ENCODE results near the gene GATB.
A peak's percentile ranks its signal among the peaks of the same experiment; 100 is the strongest.

Gene GATB

DNA sequence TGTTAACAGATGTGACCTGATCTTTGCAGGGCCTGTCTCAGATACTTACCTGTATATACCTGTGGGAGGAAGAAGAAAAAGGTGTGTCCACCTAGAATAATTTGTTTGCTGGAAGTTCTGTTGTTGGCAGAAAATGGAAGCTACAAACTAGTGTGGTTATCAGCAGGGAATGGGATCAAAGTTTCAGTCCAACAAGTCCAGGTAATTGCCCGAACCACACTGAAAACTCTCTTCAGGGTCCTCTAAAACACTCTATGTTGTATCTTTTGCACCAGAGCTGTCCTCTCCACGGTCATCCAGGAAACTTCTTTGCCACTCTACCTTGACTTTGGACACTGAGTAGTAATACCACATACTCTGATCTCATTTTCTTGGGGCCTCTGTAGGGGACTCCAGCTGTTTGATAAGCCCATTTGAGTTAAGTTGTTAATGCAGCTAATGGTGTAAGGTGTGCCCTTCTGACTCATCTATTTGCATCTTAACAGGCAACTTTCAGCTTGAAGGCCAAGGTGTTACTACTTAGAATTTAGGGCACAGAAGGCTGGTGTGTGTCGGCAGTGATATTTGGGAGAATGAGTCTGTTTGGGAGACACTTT is 38.7 kb upstream of the GATB start:
- Histone ChIP-seq H3K4me1 (ENCODE audit: insufficient read depth, low read length) (peaks cover 12% of the 10 kb centered on the region; the same call in 1 of the 2 replicates), H3K9me3 (ENCODE audit: insufficient read depth, low read depth, low read length) (no peaks in the 10 kb centered on the region), H3K27me3 (ENCODE audit: insufficient read depth, low read length) (no peaks in the 10 kb centered on the region), H3K27ac (ENCODE audit: low read length) (no peak overlapping the region), H3K36me3 (ENCODE audit: insufficient read depth, low read depth, low read length) (no peaks in the 10 kb centered on the region), H3K4me3 (ENCODE audit: low read length) (no peak overlapping the region), H3K9ac (ENCODE audit: low read depth, low read length) (no peak overlapping the region)

DNA sequence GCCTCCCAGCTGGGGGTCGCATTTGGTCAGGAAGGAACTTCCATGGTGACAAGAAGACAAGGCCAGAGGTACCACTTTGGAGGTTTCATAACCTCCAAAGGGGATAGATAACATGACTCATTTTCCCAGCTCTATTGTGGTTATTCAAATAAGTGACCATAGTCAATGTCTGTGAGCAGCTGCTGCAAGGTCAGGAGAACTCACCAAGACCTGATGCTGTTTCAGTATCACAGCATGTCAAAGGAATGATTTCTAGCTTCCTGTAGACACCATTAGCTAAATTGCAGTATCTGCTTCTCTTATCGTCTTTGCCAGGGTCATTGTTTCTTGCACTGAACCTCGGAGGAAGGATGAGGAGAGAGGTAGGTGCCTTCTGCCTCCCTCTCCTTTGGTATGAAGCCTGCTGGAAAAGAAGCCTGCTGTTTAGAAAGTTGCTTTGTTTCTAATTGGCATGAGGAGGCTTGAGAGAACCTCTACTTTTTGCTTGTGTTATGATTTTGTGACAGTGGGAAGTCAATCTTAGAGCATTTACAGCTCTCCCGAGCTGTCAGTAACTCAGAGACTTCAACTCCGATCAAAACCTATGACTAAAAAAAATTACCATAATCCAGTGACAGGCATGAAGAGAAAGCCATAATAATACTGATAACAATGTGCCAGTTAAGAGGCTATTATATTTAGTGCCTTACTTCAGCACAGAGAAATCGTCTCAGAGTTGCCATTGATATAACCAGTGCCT is 38.0 kb upstream of the GATB start:
- Histone ChIP-seq H3K4me3 (ENCODE audit: low read length) (no peak overlapping the region), H3K27ac (ENCODE audit: low read length) (no peak overlapping the region), H3K36me3 (ENCODE audit: insufficient read depth, low read depth, low read length) (no peaks in the 10 kb centered on the region), H3K27me3 (ENCODE audit: insufficient read depth, low read length) (no peaks in the 10 kb centered on the region), H3K4me1 (ENCODE audit: insufficient read depth, low read length) (peaks cover 12% of the 10 kb centered on the region; the same call in 1 of the 2 replicates), H3K9ac (ENCODE audit: low read depth, low read length) (no peak overlapping the region), H3K9me3 (ENCODE audit: insufficient read depth, low read depth, low read length) (no peaks in the 10 kb centered on the region)

DNA sequence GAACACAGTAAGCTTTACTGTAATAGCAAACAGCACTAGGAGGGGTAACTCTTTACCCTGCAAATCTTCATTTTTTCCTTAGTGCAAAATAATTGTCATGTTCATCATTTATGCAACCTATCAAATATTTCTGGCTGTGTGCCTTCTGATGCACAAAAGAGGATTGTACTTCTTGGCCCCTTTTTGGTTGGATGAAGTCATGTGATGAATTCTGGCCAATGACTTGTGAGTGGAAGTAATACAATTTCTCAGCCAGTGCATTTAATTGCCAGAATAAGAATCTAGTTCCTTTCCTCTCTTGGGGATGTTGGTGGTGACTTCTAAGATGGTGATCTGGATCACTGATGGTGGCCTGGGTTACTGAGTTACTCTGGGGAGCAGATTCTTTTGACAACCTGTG is 37.0 kb upstream of the GATB start:
- Histone ChIP-seq H3K9me3 (ENCODE audit: insufficient read depth, low read depth, low read length) (no peaks in the 10 kb centered on the region), H3K9ac (ENCODE audit: low read depth, low read length) (no peak overlapping the region), H3K4me1 (ENCODE audit: insufficient read depth, low read length) (peaks cover 12% of the 10 kb centered on the region; the same call in 1 of the 2 replicates), H3K27me3 (ENCODE audit: insufficient read depth, low read length) (no peaks in the 10 kb centered on the region), H3K27ac (ENCODE audit: low read length) (no peak overlapping the region), H3K4me3 (ENCODE audit: low read length) (no peak overlapping the region), H3K36me3 (ENCODE audit: insufficient read depth, low read depth, low read length) (no peaks in the 10 kb centered on the region)

DNA sequence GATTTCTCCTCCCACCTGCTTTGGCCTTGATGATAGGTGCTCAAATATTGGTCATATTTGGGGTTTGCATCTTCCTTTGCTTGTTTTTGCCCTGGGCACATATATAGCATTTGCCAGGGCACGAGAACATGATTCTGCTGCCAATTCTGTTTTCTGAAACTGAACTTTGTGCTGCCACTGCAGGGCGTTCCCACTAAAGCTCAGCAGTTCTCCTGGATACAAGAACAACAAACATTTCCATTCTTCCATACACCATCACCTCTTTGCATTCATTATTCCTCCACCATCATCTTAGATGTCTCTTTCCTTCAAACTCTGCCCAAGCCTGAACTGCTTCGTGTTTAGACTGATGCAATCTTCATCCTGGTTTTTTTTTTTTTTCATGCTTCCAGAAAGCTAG is 36.3 kb upstream of the GATB start:
- Histone ChIP-seq H3K9me3 (ENCODE audit: insufficient read depth, low read depth, low read length) (no peaks in the 10 kb centered on the region), H3K36me3 (ENCODE audit: insufficient read depth, low read depth, low read length) (no peaks in the 10 kb centered on the region), H3K4me1 (ENCODE audit: insufficient read depth, low read length) (peaks cover 12% of the 10 kb centered on the region; the same call in 1 of the 2 replicates), H3K4me3 (ENCODE audit: low read length) (no peak overlapping the region), H3K9ac (ENCODE audit: low read depth, low read length) (no peak overlapping the region), H3K27me3 (ENCODE audit: insufficient read depth, low read length) (no peaks in the 10 kb centered on the region), H3K27ac (ENCODE audit: low read length) (no peak overlapping the region)

DNA sequence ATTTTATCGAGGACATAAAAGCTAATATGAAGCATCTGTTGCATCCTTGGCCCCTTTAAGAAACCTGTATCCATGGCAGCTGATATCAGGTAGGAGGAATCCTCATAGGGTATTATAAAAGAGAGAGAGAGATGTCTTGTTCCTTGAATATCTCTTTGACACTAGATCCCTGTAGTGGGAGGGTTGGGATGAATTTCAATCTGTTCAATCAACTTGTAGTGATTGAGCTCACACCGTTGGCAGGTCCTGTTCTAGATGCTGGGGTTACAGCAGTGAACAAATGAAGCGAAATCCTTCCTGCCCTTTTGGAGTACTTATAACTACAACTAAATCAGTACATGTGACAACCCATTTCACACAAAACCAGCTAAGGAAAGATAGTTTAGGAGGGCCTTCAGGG is 35.3 kb upstream of the GATB start:
- Histone ChIP-seq H3K27ac (ENCODE audit: low read length) (no peak overlapping the region), H3K9ac (ENCODE audit: low read depth, low read length) (no peak overlapping the region), H3K9me3 (ENCODE audit: insufficient read depth, low read depth, low read length) (no peaks in the 10 kb centered on the region), H3K27me3 (ENCODE audit: insufficient read depth, low read length) (no peaks in the 10 kb centered on the region), H3K4me1 (ENCODE audit: insufficient read depth, low read length) (peaks cover 12% of the 10 kb centered on the region; the same call in 1 of the 2 replicates), H3K4me3 (ENCODE audit: low read length) (no peak overlapping the region), H3K36me3 (ENCODE audit: insufficient read depth, low read depth, low read length) (no peaks in the 10 kb centered on the region)

DNA sequence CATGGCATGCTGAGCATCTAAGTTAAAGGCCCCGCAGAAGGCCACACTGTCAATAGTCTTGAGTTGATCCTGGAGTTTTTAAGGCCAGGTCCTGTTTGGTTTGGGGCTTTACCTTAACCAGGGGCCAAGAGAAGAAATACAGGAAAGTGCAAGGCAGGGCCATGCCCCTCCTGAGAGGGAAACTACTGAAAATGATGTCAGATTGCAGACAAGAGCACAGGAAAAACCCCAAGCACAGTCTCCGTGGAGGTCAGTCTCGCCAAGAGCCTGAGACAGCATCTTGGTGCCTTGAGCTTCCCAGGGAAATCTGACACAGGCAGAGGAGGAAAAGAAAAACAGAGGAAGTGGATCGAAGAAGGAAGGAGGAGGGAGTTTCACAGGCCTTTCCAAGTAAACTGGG is 32.2 kb upstream of the GATB start:
- Histone ChIP-seq H3K9ac (ENCODE audit: low read depth, low read length) (no peak overlapping the region), H3K27me3 (ENCODE audit: insufficient read depth, low read length) (peaks cover 10% of the 10 kb centered on the region; the same call in 1 of the 2 replicates), H3K27ac (ENCODE audit: low read length) (no peak overlapping the region), H3K9me3 (ENCODE audit: insufficient read depth, low read depth, low read length) (no peaks in the 10 kb centered on the region), H3K36me3 (ENCODE audit: insufficient read depth, low read depth, low read length) (no peaks in the 10 kb centered on the region), H3K4me3 (ENCODE audit: low read length) (no peak overlapping the region), H3K4me1 (ENCODE audit: insufficient read depth, low read length) (peaks cover 13% of the 10 kb centered on the region; the same call in 1 of the 2 replicates)

DNA sequence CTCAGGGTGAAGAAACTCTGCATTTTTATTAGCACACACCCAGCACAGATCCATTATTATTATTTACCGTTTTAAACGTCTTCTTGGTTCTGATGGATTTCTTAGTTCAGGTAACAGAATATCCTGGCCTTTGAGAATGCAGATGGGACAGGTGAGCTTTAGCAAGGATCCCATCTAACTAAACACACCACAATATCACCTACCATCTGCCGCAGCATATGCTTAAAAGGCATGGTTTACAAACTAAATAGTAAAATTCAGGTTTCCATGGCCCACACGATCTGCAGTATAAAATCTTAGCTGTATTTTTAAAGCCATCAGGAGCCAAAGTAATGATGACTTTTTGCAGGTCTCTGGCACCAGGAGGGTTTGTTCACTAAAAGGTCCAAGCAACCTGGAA is 31.7 kb upstream of the GATB start:
- H3K27me3 ChIP-seq (ENCODE audit: insufficient read depth, low read length): peaks cover 14% of the 10 kb centered on the region
- no peaks in the 10 kb centered on the region for H3K36me3 ChIP-seq (ENCODE audit: insufficient read depth, low read depth, low read length)
- peaks cover 13% of the 10 kb centered on the region; the same call in 1 of the 2 replicates for H3K4me1 ChIP-seq (ENCODE audit: insufficient read depth, low read length)
- H3K9ac ChIP-seq (ENCODE audit: low read depth, low read length): no peak overlapping the region
- H3K9me3 ChIP-seq (ENCODE audit: insufficient read depth, low read depth, low read length): no peaks in the 10 kb centered on the region
- H3K4me3 ChIP-seq (ENCODE audit: low read length): no peak overlapping the region
- no peak overlapping the region for H3K27ac ChIP-seq (ENCODE audit: low read length)

DNA sequence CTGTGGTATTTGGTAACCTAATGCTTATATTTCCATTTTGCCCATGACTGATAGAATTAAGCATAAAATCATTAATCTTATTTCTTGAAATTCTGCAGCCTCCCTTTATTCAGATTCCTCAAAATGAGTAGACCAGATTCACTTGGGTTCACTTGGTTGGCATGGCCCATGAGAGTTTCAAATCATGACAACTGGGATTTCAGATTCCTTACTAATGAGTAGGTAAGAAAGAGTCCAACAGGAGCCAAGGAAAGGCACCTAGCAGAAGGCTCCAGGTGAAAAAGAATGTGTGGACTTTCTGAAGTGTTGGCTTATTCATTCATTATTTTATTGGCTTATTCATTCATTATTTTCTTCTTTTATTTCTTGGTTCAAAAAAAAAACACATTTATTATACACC is 27.2 kb upstream of the GATB start:
- Histone ChIP-seq H3K27me3 (ENCODE audit: insufficient read depth, low read length) (peaks cover 15% of the 10 kb centered on the region), H3K36me3 (ENCODE audit: insufficient read depth, low read depth, low read length) (no peaks in the 10 kb centered on the region), H3K4me1 (ENCODE audit: insufficient read depth, low read length) (peaks cover 32% of the 10 kb centered on the region), H3K9me3 (ENCODE audit: insufficient read depth, low read depth, low read length) (no peaks in the 10 kb centered on the region), H3K27ac (ENCODE audit: low read length) (no peak overlapping the region), H3K4me3 (ENCODE audit: low read length) (no peak overlapping the region), H3K9ac (ENCODE audit: low read depth, low read length) (no peak overlapping the region)

DNA sequence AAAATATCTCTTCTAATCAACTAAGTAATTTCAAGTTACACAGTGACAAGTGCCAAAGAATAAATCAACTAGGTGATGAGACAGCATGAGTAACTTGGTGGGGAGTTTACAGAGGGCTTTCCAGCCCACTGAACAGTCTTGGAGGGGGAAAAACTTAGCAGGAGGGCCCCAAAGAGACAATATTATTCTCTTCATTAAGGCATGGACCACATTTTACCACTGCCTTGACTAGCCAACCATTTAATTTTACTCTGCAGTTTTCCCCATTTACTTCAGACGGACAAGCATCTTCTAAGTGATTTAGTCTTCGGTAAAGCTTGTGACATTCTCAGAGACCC is 25.3 kb upstream of the GATB start:
- H3K36me3 ChIP-seq (ENCODE audit: insufficient read depth, low read depth, low read length): no peaks in the 10 kb centered on the region
- H3K4me3 ChIP-seq (ENCODE audit: low read length): peak overlapping the region; percentile 3; the same call in 1 of the 2 replicates
- peaks cover 15% of the 10 kb centered on the region for H3K27me3 ChIP-seq (ENCODE audit: insufficient read depth, low read length)
- no peaks in the 10 kb centered on the region for H3K9me3 ChIP-seq (ENCODE audit: insufficient read depth, low read depth, low read length)
- peaks cover 32% of the 10 kb centered on the region for H3K4me1 ChIP-seq (ENCODE audit: insufficient read depth, low read length)
- H3K9ac ChIP-seq (ENCODE audit: low read depth, low read length): no peak overlapping the region; the same call in 1 of the 2 replicates
- no peak overlapping the region for H3K27ac ChIP-seq (ENCODE audit: low read length)

DNA sequence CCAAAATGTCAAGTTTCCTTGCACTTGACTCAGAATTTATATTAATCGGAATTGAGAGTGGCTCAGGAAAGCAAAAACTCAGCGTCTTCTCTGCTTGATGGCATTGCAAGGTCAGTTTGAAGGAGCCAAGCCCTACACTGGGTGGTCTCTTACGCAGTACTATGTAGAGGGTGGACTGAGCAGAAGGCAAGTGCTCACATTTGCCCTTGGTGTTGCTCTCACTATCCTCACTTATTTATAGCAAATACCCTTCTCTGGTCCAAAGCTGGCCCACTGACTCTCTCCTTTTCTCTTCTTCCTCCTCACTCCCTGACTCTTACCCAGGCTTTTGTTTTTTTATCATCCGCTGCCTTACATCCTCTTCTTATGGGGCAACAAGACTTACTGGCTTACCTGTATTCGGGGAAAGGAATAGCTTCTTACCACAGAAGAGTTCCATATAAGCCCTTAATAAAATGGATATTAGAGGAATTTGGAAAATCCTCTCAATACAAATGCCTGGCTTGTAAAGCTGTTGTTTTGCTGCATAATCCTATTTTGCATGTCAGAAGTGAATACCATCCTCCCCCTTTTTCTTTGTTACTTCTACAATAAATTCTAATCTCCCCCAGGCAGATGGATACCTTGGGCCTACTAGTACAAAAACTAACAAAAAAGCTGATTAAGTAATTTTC is 24.8 kb upstream of the GATB start:
- Histone ChIP-seq H3K4me3 (ENCODE audit: low read length) (peak overlapping the region; percentile 3; the same call in 1 of the 2 replicates), H3K36me3 (ENCODE audit: insufficient read depth, low read depth, low read length) (no peaks in the 10 kb centered on the region), H3K27ac (ENCODE audit: low read length) (peak overlapping the region; percentile 19), H3K9ac (ENCODE audit: low read depth, low read length) (peak overlapping the region; percentile 26), H3K9me3 (ENCODE audit: insufficient read depth, low read depth, low read length) (no peaks in the 10 kb centered on the region), H3K4me1 (ENCODE audit: insufficient read depth, low read length) (peaks cover 32% of the 10 kb centered on the region), H3K27me3 (ENCODE audit: insufficient read depth, low read length) (peaks cover 13% of the 10 kb centered on the region)

DNA sequence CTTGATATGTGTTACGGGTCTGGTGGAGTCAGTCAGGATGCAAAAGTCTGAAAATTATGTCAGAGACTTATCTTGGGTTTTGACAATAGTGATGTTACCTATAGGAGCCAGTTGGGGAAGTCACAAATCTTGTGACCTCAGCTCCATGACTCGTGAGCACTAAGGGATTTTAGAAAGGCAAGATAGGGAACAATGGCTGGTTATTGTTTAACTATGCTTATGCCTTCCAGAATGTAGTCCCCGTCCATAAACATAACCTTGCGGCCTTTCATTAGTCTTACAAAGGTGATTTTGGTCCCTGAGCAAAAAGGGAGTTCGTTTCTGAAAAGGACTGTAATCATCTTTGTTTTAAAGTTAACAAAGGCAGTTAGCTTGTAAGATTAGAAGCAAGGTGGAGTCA is 23.9 kb upstream of the GATB start:
- peaks cover 7% of the 10 kb centered on the region for H3K27me3 ChIP-seq (ENCODE audit: insufficient read depth, low read length)
- peaks cover 31% of the 10 kb centered on the region for H3K4me1 ChIP-seq (ENCODE audit: insufficient read depth, low read length)
- no peak overlapping the region for H3K4me3 ChIP-seq (ENCODE audit: low read length)
- H3K9me3 ChIP-seq (ENCODE audit: insufficient read depth, low read depth, low read length): no peaks in the 10 kb centered on the region
- no peaks in the 10 kb centered on the region for H3K36me3 ChIP-seq (ENCODE audit: insufficient read depth, low read depth, low read length)
- peak overlapping the region; percentile 19 for H3K27ac ChIP-seq (ENCODE audit: low read length)
- H3K9ac ChIP-seq (ENCODE audit: low read depth, low read length): no peak overlapping the region

DNA sequence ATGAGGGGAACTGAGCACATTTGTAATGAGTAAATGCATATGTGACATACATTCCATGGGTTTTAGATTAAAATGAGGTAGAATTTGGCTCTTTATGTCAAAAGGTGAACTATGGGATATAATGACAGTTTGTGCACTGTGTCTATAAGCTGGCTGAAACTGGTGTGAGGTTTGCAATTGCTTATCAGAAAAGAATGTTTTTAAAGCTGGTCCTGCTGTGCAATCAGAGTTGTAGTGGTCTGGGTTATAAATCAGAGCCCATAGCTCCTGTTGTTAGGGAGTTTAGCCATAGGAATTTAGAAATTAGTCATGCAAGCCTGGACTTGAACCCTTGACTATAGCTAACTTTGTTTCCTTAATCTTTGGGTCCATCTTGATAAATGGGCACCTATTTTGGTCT is 23.1 kb upstream of the GATB start:
- H3K9me3 ChIP-seq (ENCODE audit: insufficient read depth, low read depth, low read length): no peaks in the 10 kb centered on the region
- peaks cover 23% of the 10 kb centered on the region for H3K4me1 ChIP-seq (ENCODE audit: insufficient read depth, low read length)
- H3K36me3 ChIP-seq (ENCODE audit: insufficient read depth, low read depth, low read length): no peaks in the 10 kb centered on the region
- H3K4me3 ChIP-seq (ENCODE audit: low read length): no peak overlapping the region
- H3K9ac ChIP-seq (ENCODE audit: low read depth, low read length): no peak overlapping the region
- no peak overlapping the region for H3K27ac ChIP-seq (ENCODE audit: low read length)
- H3K27me3 ChIP-seq (ENCODE audit: insufficient read depth, low read length): peaks cover 7% of the 10 kb centered on the region

All from iPS-20b (cell line).